Ascending aorta (tissue), 2 donors: Measurements from ENCODE around the gene MAML2. TPM values are rescaled to one million over a fixed set of nuclear protein-coding genes. Genes with fewer than 3 reads are reported as not detected.

Experiments
- DNase-seq, 2 donors: peaks; one replicate each; pipeline ENCODE4 v3.0.0-alpha.2; 2019; ENCODE audit warnings: low spot score in 2 of 2
- H3K27ac ChIP-seq, 2 donors: fragments of 200-600 bp; sonication (generic); one replicate each; pipeline ENCODE4 v1.5.1; 2016 to 2017; ENCODE audit warnings: mild to moderate bottlenecking in 1 of 2
- H3K27me3 ChIP-seq: fragments of 200-600 bp; sonication (generic); one replicate; pipeline ENCODE4 v1.5.1; 2017
- H3K36me3 ChIP-seq, 2 donors: fragments of 200-600 bp; sonication (generic); one replicate each; pipeline ENCODE4 v1.5.1; 2016
- H3K4me1 ChIP-seq, 2 donors: fragments of 200-600 bp; sonication (generic); one replicate each; pipeline ENCODE4 v1.5.1; 2016 to 2017; ENCODE audit warnings: mild to moderate bottlenecking in 1 of 2
- H3K4me3 ChIP-seq, 2 donors: fragments of 200-600 bp; sonication (generic); one replicate each; pipeline ENCODE4 v1.5.1; 2016 to 2017; ENCODE audit warnings: mild to moderate bottlenecking in 1 of 2
- H3K9me3 ChIP-seq, 2 donors: fragments of 200-600 bp; sonication (generic); one replicate each; pipeline ENCODE4 v1.5.1; 2016
- intact Hi-C: fragments of 100-400 bp; cut with DNase I; formaldehyde crosslinking; loops from one replicate; pipeline ENCODE4 v1.15.1; 2023
- total RNA-seq: library from RNA; depleted of rRNA; stranded (reverse); fragments of >200 nt; gene quantifications from one replicate; pipeline ENCODE4 v1.1.0, GENCODE V29; 2016
- TF ChIP-seq, protein P1 (sequence below), 3 experiments: fragments of 200-600 bp in 2 of 3; fragments of 450-650 bp in 1 of 3; sonication (generic) in 2 of 3; IDR thresholded peaks; one replicate each; pipeline ENCODE4 v1.5.1; 2016 to 2019; ENCODE audit warnings: antibody characterized with exemption in 3 of 3, mild to moderate bottlenecking in 1 of 3, moderate library complexity in 1 of 3

Gene MAML2
- total RNA-seq, 1 donor from 2014 or later: 13.2 TPM

DNA sequence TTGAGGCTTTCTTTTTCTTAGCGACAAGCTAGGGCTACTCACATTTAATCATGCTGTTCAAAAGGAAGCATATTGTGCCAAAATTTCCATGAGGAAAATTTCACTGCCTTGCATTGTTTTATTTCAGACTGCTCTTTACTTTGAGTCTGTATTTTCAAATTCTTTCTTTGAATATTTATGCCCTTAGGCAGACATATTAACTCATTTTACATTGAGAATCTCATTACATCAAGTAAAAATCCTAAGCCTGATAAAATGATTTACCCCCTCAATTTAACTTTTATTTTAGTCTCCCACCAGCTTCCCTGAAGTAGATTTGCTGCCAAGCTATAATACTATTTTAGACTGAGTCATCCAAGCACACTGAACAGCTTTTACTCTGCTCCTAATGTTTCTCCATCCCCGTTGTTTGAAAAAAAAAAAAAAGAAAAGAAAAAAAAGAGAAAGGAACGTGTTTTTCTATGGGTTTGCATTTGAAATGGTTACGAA lies 229.8 kb downstream of the MAML2 start:
- peak overlapping the region; percentile 81 to 89 for H3K27ac ChIP-seq
- H3K4me3 ChIP-seq: peak overlapping the region in 1 of 2 donors; percentile 26
- H3K36me3 ChIP-seq: no peaks in the 10 kb centered on the region
- TF ChIP-seq, protein P1, sequence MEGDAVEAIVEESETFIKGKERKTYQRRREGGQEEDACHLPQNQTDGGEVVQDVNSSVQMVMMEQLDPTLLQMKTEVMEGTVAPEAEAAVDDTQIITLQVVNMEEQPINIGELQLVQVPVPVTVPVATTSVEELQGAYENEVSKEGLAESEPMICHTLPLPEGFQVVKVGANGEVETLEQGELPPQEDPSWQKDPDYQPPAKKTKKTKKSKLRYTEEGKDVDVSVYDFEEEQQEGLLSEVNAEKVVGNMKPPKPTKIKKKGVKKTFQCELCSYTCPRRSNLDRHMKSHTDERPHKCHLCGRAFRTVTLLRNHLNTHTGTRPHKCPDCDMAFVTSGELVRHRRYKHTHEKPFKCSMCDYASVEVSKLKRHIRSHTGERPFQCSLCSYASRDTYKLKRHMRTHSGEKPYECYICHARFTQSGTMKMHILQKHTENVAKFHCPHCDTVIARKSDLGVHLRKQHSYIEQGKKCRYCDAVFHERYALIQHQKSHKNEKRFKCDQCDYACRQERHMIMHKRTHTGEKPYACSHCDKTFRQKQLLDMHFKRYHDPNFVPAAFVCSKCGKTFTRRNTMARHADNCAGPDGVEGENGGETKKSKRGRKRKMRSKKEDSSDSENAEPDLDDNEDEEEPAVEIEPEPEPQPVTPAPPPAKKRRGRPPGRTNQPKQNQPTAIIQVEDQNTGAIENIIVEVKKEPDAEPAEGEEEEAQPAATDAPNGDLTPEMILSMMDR (IDR thresholded peaks at IDR 0.05): no peak
- H3K27me3 ChIP-seq: no peaks in the 10 kb centered on the region
- peaks cover 7 to 16% of the 10 kb centered on the region in 2 donors for H3K4me1 ChIP-seq
- H3K9me3 ChIP-seq: no peaks in the 10 kb centered on the region
- DNase-seq: no peak
- intact Hi-C loops: loop anchor here (5.0 kb wide), 2 partner anchors 56 to 101 kb away; no protein-coding TSS in a partner anchor

DNA sequence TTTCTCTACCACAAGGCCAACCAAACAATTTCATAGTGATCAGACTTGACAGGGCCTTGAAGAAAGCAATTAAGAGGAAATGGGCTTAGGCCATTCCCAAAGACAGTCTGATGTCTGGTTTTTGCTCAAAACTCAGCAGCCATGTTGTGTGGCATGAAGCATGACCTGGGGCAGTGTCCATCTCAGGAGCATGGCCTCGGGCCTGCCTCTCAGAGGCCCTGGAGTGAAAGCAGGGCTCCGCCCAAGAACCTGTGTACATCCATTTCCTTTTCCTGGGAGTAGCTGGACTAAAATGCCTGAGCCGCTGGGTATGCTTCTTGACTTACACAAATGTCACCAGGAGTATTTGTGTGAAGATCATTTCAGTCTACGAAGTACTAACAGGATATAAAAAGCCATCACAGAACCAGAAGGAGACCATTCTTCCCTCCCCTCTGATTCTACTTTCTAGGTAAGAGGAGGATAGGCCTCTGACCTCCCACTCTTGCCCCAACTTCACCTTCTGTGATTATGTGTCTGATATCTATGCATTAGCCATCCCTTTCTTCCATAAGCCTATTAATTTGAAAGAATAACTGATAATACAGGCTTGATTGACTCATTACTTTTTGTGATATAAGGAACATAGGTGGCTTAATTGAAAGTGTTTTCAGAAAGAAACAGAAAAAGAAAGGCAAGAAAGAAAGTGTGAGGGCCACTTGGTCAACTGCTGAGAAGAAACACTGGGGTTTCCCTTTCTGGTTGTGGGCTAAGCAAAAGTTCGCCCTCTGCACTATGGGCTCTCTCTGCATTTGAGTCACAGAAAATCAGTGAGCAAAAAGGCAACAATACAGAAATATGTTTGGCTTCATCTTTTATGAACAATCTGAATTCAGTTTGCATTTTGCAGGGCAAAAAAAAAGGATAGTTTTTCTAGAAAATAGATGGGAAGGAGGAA lies 230.5 kb downstream of the MAML2 start:
- no peak for DNase-seq
- Histone ChIP-seq H3K4me1 (peaks cover 7 to 16% of the 10 kb centered on the region in 2 donors), H3K4me3 (peak overlapping the region in 1 of 2 donors; percentile 26), H3K36me3 (no peaks in the 10 kb centered on the region), H3K9me3 (no peaks in the 10 kb centered on the region), H3K27me3 (no peaks in the 10 kb centered on the region), H3K27ac (peak overlapping the region; percentile 81 to 89)
- intact Hi-C loops: loop anchor here (5.0 kb wide), 2 partner anchors 55 to 100 kb away; no protein-coding TSS in a partner anchor
- TF ChIP-seq, protein P1 (IDR thresholded peaks at IDR 0.05): no peak

DNA sequence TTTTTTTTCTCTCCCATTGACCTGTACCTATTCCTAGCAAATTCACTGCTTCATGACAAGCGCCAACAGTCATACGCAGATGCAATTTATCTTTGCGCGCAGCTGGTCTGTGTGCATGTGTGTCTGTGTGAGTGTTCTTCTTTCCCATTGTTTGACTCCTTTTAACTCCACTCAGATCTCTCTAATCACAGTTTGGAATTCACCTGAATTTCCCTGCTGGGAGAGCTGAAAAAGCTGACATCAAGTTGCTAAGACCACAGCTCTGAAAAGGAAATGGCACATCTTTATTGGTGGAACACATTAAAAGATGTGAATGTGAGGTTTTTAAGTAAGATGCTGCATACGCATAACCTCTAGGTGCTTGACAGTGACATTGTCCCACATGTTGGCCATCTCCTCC lies 231.7 kb downstream of the MAML2 start:
- H3K4me1 ChIP-seq: peaks cover 7 to 16% of the 10 kb centered on the region in 2 donors
- intact Hi-C loops: loop anchor here (5.0 kb wide), 2 partner anchors 54 to 99 kb away; no protein-coding TSS in a partner anchor
- H3K9me3 ChIP-seq: no peaks in the 10 kb centered on the region
- TF ChIP-seq, protein P1 (IDR thresholded peaks at IDR 0.05): no peak
- H3K27ac ChIP-seq: peak overlapping the region; percentile 81 to 89
- no peaks in the 10 kb centered on the region for H3K36me3 ChIP-seq
- no peaks in the 10 kb centered on the region for H3K27me3 ChIP-seq
- no peak overlapping the region for H3K4me3 ChIP-seq
- DNase-seq: no peak

DNA sequence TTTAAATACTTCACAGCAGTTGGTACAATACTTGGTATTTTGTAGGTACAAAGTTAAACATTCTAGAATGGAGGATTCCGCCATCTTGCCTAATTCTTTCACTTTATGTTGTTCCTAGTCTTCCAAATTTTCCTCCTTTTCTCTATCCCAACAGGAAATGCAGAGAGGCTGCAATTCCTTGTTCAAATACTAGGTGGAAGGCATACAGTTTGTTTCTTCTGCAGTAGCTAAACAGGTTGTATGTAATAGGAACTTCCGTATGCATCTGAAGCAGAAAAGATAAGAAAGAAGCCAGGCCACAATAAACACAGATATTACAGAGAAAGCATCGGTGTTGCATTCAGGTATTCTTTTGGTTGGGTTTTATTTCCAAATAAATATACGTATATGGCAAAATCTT lies 232.7 kb downstream of the MAML2 start:
- no peaks in the 10 kb centered on the region for H3K27me3 ChIP-seq
- peaks cover 7 to 16% of the 10 kb centered on the region in 2 donors for H3K4me1 ChIP-seq
- intact Hi-C loops: loop anchor here (5.0 kb wide), 2 partner anchors 53 to 98 kb away; no protein-coding TSS in a partner anchor
- no peak overlapping the region for H3K4me3 ChIP-seq
- TF ChIP-seq, protein P1 (IDR thresholded peaks at IDR 0.05): no peak
- no peaks in the 10 kb centered on the region for H3K36me3 ChIP-seq
- no peak overlapping the region for H3K27ac ChIP-seq
- DNase-seq: no peak
- no peaks in the 10 kb centered on the region for H3K9me3 ChIP-seq

DNA sequence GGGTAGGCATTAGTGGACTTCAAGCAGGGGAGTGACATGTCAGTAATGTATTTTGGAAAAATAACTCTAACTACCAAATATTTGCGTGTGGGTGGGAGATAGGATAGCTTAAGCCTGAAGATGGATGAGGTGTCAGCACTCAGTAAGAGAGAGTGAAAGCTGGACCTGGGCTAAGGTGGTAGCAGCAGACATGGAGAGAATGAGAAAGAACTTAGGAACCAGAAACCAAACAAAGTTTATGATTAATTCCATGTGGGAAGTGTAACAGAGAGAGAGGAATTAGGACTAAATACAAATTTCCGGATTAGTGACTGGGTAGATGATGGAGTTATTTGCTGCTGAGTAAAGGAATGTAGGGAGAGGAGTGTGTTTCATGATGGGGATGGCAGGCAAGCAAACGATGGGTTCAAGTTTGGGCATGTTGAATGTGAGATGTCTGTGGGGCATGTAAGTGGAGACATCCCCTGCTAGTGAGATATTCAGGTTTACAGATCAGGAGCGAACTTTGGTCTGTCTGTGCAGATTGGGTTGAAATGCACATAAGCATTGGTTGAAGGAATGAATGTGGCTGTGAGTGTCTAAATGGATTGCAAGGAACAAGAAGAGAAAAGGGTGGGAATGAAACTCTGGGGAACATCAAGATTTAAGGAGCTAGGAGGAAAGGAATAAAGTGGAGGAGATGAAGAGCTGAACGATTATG lies 233.5 kb downstream of the MAML2 start:
- no peak overlapping the region for H3K4me3 ChIP-seq
- no peaks in the 10 kb centered on the region for H3K9me3 ChIP-seq
- no peaks in the 10 kb centered on the region for H3K27me3 ChIP-seq
- no peak for DNase-seq
- peaks cover 7 to 21% of the 10 kb centered on the region in 2 donors for H3K4me1 ChIP-seq
- intact Hi-C loops: loop anchor here (5.0 kb wide), 2 partner anchors 52 to 97 kb away; no protein-coding TSS in a partner anchor
- no peaks in the 10 kb centered on the region for H3K36me3 ChIP-seq
- TF ChIP-seq, protein P1 (IDR thresholded peaks at IDR 0.05): no peak
- H3K27ac ChIP-seq: no peak overlapping the region
